ENCODE data around the gene CDC42EP5. TPM values are rescaled to one million over a fixed set of nuclear protein-coding genes. Genes with fewer than 3 reads are reported as not detected.

Gene CDC42EP5
- total and polyA plus RNA-seq, 2 donors from 2014 or later, result 19.3 to 29.9 TPM

DNA sequence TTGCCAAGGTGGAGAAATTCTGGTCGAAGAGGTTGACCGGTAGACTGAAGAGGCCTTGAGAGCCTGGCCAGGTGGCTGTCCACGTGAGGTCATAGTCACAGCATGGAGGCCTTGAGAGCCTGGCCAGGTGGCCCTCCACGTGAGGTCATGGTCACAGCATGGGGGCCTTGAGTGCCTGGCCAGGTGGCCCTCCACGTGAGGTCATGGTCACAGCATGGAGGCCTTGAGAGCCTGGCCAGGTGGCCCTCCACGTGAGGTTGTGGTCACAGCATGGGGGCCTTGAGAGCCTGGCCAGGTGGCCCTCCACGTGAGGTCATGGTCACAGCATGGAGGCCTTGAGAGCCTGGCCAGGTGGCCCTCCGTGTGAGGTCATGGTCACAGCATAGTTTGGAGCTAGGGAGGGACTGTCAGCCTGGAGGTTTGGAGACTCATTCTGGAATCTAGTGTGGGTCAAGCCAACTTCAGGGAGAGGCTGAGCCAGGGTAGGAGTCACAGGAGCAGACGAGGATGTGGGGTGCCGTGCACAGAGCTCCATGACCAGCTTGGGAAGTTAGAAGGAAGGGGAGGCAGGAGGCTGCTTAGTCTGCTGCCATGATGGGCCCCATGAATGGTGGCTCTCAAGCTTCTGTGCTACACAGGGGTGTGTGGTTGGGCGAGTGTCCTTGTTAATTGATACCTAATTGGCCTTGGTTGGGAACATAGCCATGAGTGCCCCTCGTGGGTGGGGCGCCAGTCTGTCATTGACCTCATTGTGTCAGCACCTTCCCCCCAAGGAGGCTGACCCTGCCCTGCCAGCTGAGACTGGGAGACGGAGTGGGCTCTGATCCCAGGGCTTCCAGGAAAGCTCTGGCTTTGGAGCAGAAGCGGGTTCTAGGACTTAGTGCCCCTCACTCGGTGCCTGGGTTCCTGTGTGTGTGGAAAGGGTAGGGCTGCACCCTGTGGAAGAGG is 13.5 kb downstream of the CDC42EP5 start:
- no peaks in the 10 kb centered on the region for H3K27me3 ChIP-seq (ENCODE audit: control insufficient read depth, insufficient read depth, low read length)
- DNase-seq (peak in 1 of 5 donors; percentile 66), FAIRE-seq (no peak)
- intact Hi-C loops (cut with DNase I), result no loop called here
- no peaks in the 10 kb centered on the region for H3K9me3 ChIP-seq (ENCODE audit: control insufficient read depth in 2 of 3, insufficient read depth in 1 of 3, low read length in 3 of 3)
- H3K4me3 ChIP-seq (ENCODE audit: low read length in 3 of 3), result no peak overlapping the region
- peaks cover 0 to 10% (median 5%) of the 10 kb centered on the region in 3 donors for H3K4me1 ChIP-seq (ENCODE audit: control insufficient read depth in 2 of 3, insufficient read depth in 2 of 3, low read depth in 1 of 3, low read length in 3 of 3)
- peaks cover 2 to 45% (median 31%) of the 10 kb centered on the region in 3 donors for H3K36me3 ChIP-seq (ENCODE audit: control insufficient read depth in 2 of 3, insufficient read depth in 3 of 3, low read length in 3 of 3)
- H3K27ac ChIP-seq (ENCODE audit: low read depth in 2 of 2, low read length in 2 of 2), result no peak overlapping the region
- H3K9ac ChIP-seq (ENCODE audit: low read length in 3 of 3), result no peak overlapping the region
- TF ChIP-seq, protein P1, sequence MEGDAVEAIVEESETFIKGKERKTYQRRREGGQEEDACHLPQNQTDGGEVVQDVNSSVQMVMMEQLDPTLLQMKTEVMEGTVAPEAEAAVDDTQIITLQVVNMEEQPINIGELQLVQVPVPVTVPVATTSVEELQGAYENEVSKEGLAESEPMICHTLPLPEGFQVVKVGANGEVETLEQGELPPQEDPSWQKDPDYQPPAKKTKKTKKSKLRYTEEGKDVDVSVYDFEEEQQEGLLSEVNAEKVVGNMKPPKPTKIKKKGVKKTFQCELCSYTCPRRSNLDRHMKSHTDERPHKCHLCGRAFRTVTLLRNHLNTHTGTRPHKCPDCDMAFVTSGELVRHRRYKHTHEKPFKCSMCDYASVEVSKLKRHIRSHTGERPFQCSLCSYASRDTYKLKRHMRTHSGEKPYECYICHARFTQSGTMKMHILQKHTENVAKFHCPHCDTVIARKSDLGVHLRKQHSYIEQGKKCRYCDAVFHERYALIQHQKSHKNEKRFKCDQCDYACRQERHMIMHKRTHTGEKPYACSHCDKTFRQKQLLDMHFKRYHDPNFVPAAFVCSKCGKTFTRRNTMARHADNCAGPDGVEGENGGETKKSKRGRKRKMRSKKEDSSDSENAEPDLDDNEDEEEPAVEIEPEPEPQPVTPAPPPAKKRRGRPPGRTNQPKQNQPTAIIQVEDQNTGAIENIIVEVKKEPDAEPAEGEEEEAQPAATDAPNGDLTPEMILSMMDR (IDR thresholded peaks at IDR 0.05; ENCODE audit: borderline replicate concordance, extremely low read depth, insufficient read depth), result no peak

DNA sequence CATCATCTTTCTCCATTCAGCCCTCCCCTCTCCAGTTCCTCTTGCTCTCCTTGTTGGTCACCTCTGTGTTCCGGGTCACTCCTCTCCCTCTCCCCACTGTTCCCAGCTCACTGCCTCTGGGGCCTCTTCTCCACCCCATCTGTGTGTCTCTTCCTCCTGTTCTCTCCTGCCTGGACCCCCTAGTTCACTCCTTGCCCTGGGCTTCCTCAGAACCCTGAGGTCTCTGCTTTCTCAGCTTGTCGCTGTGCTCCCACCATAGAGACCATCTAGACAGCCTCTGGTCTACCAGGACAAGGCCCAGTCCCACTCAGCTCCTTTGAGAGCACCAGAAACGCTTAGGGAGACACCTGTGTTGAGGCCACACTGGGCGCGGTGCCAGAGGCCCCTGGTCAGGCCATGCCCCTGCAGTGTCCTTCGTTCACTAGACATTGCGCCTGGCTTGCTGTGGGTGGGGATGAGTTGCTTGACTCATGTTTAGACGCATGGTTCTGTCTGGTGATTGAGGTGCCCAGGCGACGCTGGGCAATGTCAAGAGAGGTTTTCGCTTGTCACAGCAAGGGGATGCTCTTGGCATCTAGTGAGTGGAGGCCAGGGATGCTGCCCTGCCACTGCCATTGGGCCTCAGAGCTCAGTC is 14.3 kb downstream of the CDC42EP5 start:
- intact Hi-C loops (cut with DNase I), result no loop called here
- DNase-seq, result peak in 1 of 5 donors; percentile 75
- no peaks in the 10 kb centered on the region for H3K9me3 ChIP-seq (ENCODE audit: control insufficient read depth in 2 of 3, insufficient read depth in 1 of 3, low read length in 3 of 3)
- FAIRE-seq, result no peak
- H3K4me1 ChIP-seq (ENCODE audit: control insufficient read depth in 2 of 3, insufficient read depth in 2 of 3, low read depth in 1 of 3, low read length in 3 of 3), result peaks cover 0 to 10% (median 2%) of the 10 kb centered on the region in 3 donors
- no peak overlapping the region for H3K27ac ChIP-seq (ENCODE audit: low read depth in 2 of 2, low read length in 2 of 2)
- no peaks in the 10 kb centered on the region for H3K27me3 ChIP-seq (ENCODE audit: control insufficient read depth, insufficient read depth, low read length)
- H3K4me3 ChIP-seq (ENCODE audit: low read length in 3 of 3), result no peak overlapping the region
- H3K36me3 ChIP-seq (ENCODE audit: control insufficient read depth in 2 of 3, insufficient read depth in 3 of 3, low read length in 3 of 3), result peaks cover 4 to 53% (median 37%) of the 10 kb centered on the region in 3 donors
- H3K9ac ChIP-seq (ENCODE audit: low read length in 3 of 3), result no peak overlapping the region
- TF ChIP-seq, protein P1 (IDR thresholded peaks at IDR 0.05; ENCODE audit: borderline replicate concordance, extremely low read depth, insufficient read depth), result no peak

DNA sequence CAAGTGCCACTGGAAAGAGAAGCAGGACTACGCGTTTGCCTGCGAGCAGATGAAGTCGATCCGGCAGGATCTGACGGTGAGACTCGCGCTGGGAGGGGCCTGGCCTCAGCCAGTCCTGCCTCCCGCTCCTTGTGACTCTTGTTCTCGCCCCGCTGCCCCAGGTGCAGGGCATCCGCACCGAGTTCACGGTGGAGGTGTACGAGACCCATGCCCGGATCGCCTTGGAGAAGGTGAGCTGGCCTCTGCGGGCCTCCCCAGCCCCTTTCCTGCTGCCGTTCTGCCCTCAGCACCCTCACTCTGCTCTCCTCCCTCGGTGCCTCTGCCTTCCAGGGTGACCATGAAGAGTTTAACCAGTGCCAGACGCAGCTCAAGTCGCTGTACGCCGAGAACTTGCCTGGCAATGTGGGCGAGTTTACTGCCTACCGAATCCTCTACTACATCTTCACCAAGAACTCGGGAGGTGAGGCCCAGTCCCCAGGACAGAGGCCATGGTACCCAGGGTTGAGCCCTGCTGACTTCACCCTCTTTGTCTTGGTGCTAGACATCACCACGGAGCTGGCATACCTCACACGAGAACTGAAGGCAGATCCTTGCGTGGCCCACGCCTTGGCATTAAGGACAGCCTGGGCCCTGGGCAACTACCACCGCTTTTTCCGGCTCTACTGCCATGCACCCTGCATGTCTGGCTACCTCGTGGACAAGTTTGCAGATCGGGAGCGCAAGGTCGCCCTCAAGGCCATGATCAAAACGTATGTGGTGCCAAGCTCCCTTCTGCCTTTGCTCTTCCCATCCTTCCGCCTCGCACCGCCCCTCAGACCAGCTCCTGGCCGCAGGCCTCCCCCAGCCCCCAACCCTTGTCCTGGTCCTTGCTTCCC is 15.1 kb downstream of the CDC42EP5 start:
- Histone ChIP-seq H3K27ac (ENCODE audit: low read depth in 2 of 2, low read length in 2 of 2) (no peak overlapping the region), H3K36me3 (ENCODE audit: control insufficient read depth in 2 of 3, insufficient read depth in 3 of 3, low read length in 3 of 3) (peaks cover 8 to 60% (median 44%) of the 10 kb centered on the region in 3 donors), H3K4me1 (ENCODE audit: control insufficient read depth in 2 of 3, insufficient read depth in 2 of 3, low read depth in 1 of 3, low read length in 3 of 3) (peaks cover 0 to 10% (median 0%) of the 10 kb centered on the region in 3 donors), H3K27me3 (ENCODE audit: control insufficient read depth, insufficient read depth, low read length) (no peaks in the 10 kb centered on the region), H3K4me3 (ENCODE audit: low read length in 3 of 3) (no peak overlapping the region), H3K9ac (ENCODE audit: low read length in 3 of 3) (no peak overlapping the region), H3K9me3 (ENCODE audit: control insufficient read depth in 2 of 3, insufficient read depth in 1 of 3, low read length in 3 of 3) (no peaks in the 10 kb centered on the region)
- TF ChIP-seq, protein P1 (IDR thresholded peaks at IDR 0.05; ENCODE audit: borderline replicate concordance, extremely low read depth, insufficient read depth), result no peak
- intact Hi-C loops (cut with DNase I), result no loop called here
- DNase-seq, result peak in 1 of 5 donors; percentile 64
- FAIRE-seq, result no peak
